ENCODE measurements around the gene PPM1J. TPM values are rescaled to one million over a fixed set of nuclear protein-coding genes. Genes with fewer than 3 reads are reported as not detected.

Gene PPM1J
- total and polyA plus RNA-seq, 2 of the 13 experiments (the other 11 are each of a cell fraction or from before 2014, with no cell fraction given): 0.07 to 0.22 TPM

GRCh38 chr1:112674440-112674985, 40.6 kb downstream of the PPM1J start, which contains the start of gene MOV10 (continued):
- peak; percentile 23 for TF ChIP-seq ZNF263 (CRISPR knock-in tag; IDR thresholded peaks at IDR 0.05)
- TF ChIP-seq ZBTB7B (CRISPR knock-in tag; IDR thresholded peaks at IDR 0.05): peak; percentile 64; the same call in 1 of the 2 replicates
- no peak for TF ChIP-seq CBX2 (IDR thresholded peaks at IDR 0.05; ENCODE audit: low read depth, low read length)
- no peak for TF ChIP-seq CBX2 (CRISPR knock-in tag; IDR thresholded peaks at IDR 0.05; ENCODE audit: low read depth)
- 0 out of 2 replicates have a peak, but pooled peaks have one; percentile 58 for TF ChIP-seq HBP1 (CRISPR knock-in tag; IDR thresholded peaks at IDR 0.05; ENCODE audit: low read depth)
- TF ChIP-seq NCOA1 (CRISPR knock-in tag; IDR thresholded peaks at IDR 0.05): no peak
- TF ChIP-seq ZNF318 (CRISPR knock-in tag; IDR thresholded peaks at IDR 0.05): peak; percentile 75; the same call in 1 of the 2 replicates
- no peak for TF ChIP-seq ZNF496 (CRISPR knock-in tag; IDR thresholded peaks at IDR 0.05; ENCODE audit: insufficient replicate concordance)
- TF ChIP-seq TFAP4 (IDR thresholded peaks at IDR 0.05; ENCODE audit: borderline replicate concordance, low read depth): peak; percentile 20; the same call in 1 of the 2 replicates

Measured in HepG2 (cell line).